Fibroblast of lung (primary cell): ENCODE data around the gene IMMT. TPM values are rescaled to one million over a fixed set of nuclear protein-coding genes. Genes with fewer than 3 reads are reported as not detected.

Experiments used
- DNase-seq, 2 donors: peaks; one replicate each; pipeline versions ENCODE4 v3.0.0 to v3.0.0-alpha.2; 2010; ENCODE audit warnings: low read depth in 2 of 2
- H2AFZ ChIP-seq: 2 replicates; pipeline ENCODE4 v1.5.1; 2012; ENCODE audit warnings: low read length, control low read depth, inconsistent platforms
- H3K27ac ChIP-seq: 2 replicates; pipeline ENCODE4 v1.5.1; 2011; ENCODE audit warnings: low read length, control low read depth; ENCODE audit not compliant: insufficient read depth
- H3K27me3 ChIP-seq: 2 replicates; pipeline ENCODE4 v1.5.1; 2011; ENCODE audit warnings: mild to moderate bottlenecking, low read length; ENCODE audit not compliant: control insufficient read depth, insufficient read depth
- H3K36me3 ChIP-seq: 2 replicates; pipeline ENCODE4 v1.5.1; 2011; ENCODE audit warnings: low read length; ENCODE audit not compliant: control insufficient read depth, insufficient read depth
- H3K4me1 ChIP-seq: 2 replicates; pipeline ENCODE4 v1.5.1; 2011; ENCODE audit warnings: low read length; ENCODE audit not compliant: control insufficient read depth, insufficient read depth; ENCODE audit errors: extremely low read depth
- H3K4me2 ChIP-seq: 2 replicates; pipeline ENCODE4 v1.5.1; 2011; ENCODE audit warnings: low read length, control low read depth; ENCODE audit not compliant: insufficient read depth; ENCODE audit errors: extremely low read depth
- H3K4me3 ChIP-seq, 4 experiments: fragments of 200-600 bp in 1 of 4; sonication (generic) in 1 of 4; replicated peaks in 1 of 4; 2 replicates each; pipeline ENCODE4 v1.5.1; 2011 to 2016; ENCODE audit warnings: low read length in 4 of 4, low read depth in 3 of 4, mild to moderate bottlenecking in 3 of 4, control low read depth in 2 of 4, inconsistent platforms in 1 of 4, mixed read lengths in 1 of 4; ENCODE audit not compliant: insufficient read depth in 1 of 4; ENCODE audit errors: control extremely low read depth in 1 of 4
- H3K79me2 ChIP-seq: 2 replicates; pipeline ENCODE4 v1.5.1; 2012; ENCODE audit warnings: mild to moderate bottlenecking, low read length, inconsistent platforms; ENCODE audit not compliant: control insufficient read depth, insufficient read depth
- H3K9ac ChIP-seq: 2 replicates; pipeline ENCODE4 v1.5.1; 2011; ENCODE audit warnings: mild to moderate bottlenecking, low read length, control low read depth; ENCODE audit not compliant: insufficient read depth
- H3K9me3 ChIP-seq: 2 replicates; pipeline ENCODE4 v1.5.1; 2012; ENCODE audit warnings: low read depth, low read length; ENCODE audit not compliant: control insufficient read depth, insufficient read depth
- H4K20me1 ChIP-seq: 2 replicates; pipeline ENCODE4 v1.5.1; 2011; ENCODE audit warnings: low read length; ENCODE audit not compliant: control insufficient read depth, insufficient read depth; ENCODE audit errors: extremely low read depth
- EZH2 ChIP-seq: IDR thresholded peaks from 2 replicates; pipeline ENCODE4 v1.5.1; 2012; ENCODE audit warnings: low read length, control low read depth, mild to moderate bottlenecking; ENCODE audit errors: missing control alignments
- polyA plus RNA-seq, 2 donors: library from polyadenylated mRNA; depleted of rRNA in 1 of 2; stranded (reverse) in 1 of 2; unstranded in 1 of 2; fragments of >200 nt; gene quantifications; 2 replicates each; pipeline ENCODE4 v1.2.1, GENCODE V29; 2011 to 2012; ENCODE audit warnings: missing spikeins in 1 of 2
- total RNA-seq: library from RNA; depleted of rRNA; stranded (reverse); fragments of >200 nt; gene quantifications from 2 replicates; pipeline ENCODE4 v1.2.1, GENCODE V29; 2014
- TF ChIP-seq, protein P1 (sequence below), 2 donors: IDR thresholded peaks in 1 of 2; conservative IDR thresholded peaks in 1 of 2; 1 replicate in 1 of 2; 2 replicates in 1 of 2; pipeline ENCODE4 v1.5.1; 2011 to 2012; ENCODE audit warnings: low read length in 2 of 2, control low read depth in 1 of 2, inconsistent platforms in 1 of 2, low read depth in 1 of 2, mild to moderate bottlenecking in 1 of 2

The IMMT gene
- total and polyA plus RNA-seq, 2 donors (not counting 1 experiment from before 2014, with no cell fraction given) = 47.1 to 52.7 TPM

DNA sequence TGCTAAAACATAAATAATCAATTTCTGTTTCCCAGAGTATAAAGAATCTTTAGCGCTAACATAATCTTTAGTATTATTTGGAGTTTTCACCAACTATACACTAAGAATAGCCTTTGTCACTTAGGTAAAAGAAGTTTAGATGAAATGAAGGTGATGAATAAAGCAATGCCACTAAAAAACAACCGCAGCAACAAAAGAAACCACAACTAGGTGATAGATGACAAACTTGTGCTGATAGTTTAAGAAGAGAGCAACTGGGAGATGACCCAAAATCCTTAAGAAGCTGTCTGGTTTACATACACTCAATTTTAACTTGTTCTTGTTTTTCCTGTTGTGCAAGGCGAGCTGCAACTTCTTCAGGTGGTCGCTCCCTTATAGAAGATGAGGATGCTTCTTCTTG is 24.8 kb downstream of the IMMT start:
- Histone ChIP-seq H3K9me3 (no peaks in the 10 kb centered on the region), H3K36me3 (peaks cover 2% of the 10 kb centered on the region), H3K4me3 (no peak overlapping the region), H4K20me1 (no peaks in the 10 kb centered on the region), H3K9ac (no peak overlapping the region), H2AFZ (no peak overlapping the region), H3K27ac (no peak overlapping the region), H3K27me3 (no peaks in the 10 kb centered on the region), H3K79me2 (no peaks in the 10 kb centered on the region), H3K4me1 (no peaks in the 10 kb centered on the region), H3K4me2 (no peak overlapping the region)
- TF ChIP-seq EZH2 = no peak
- TF ChIP-seq, protein P1, sequence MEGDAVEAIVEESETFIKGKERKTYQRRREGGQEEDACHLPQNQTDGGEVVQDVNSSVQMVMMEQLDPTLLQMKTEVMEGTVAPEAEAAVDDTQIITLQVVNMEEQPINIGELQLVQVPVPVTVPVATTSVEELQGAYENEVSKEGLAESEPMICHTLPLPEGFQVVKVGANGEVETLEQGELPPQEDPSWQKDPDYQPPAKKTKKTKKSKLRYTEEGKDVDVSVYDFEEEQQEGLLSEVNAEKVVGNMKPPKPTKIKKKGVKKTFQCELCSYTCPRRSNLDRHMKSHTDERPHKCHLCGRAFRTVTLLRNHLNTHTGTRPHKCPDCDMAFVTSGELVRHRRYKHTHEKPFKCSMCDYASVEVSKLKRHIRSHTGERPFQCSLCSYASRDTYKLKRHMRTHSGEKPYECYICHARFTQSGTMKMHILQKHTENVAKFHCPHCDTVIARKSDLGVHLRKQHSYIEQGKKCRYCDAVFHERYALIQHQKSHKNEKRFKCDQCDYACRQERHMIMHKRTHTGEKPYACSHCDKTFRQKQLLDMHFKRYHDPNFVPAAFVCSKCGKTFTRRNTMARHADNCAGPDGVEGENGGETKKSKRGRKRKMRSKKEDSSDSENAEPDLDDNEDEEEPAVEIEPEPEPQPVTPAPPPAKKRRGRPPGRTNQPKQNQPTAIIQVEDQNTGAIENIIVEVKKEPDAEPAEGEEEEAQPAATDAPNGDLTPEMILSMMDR (conservative IDR thresholded peaks at IDR 0.05 in 1 of 2, IDR thresholded peaks at IDR 0.05 in 1 of 2; ENCODE audit: low read depth in 1 of 2, low read length in 2 of 2) = no peak
- DNase-seq = no peak

DNA sequence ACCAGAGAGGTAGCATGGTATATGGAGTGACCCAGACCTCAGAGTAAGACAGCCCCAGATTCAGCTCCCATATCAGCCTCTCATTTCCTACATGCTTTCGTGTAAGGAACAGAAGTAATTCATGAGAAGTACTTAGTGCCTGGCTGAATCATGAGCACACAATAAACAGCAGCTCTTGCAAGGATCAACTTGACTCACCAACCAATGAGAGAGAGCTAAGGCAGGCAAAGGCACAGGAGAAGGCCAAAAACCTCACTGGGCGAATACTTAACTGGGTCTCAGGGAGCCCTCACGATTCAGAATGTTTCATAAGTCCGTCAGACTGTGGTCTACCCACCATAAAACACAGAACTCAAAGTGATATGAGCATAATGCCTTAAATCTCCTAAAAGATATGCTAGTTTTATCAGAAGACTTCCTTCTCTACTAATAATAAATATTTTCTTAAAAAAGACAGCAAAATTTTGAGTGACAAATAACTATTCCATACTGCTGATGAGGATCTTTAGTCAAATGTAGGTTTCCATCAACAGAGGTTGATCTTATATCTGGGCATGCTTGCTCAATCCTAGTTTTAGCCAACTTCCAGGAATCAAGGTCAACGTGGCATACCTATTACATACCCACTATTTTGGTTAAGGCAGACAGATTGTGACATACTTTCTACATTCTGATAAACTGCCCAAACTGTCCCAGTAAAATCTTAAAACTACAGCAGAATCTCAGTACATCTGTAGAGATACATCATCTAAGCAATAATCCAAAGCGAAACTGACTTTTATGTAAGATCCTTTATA is 34.9 kb downstream of the IMMT start:
- Histone ChIP-seq H4K20me1 (no peaks in the 10 kb centered on the region), H3K4me2 (no peak overlapping the region), H3K27me3 (no peaks in the 10 kb centered on the region), H3K9ac (no peak overlapping the region), H3K79me2 (no peaks in the 10 kb centered on the region), H3K9me3 (no peaks in the 10 kb centered on the region), H2AFZ (no peak overlapping the region), H3K36me3 (no peaks in the 10 kb centered on the region), H3K27ac (no peak overlapping the region), H3K4me3 (no peak overlapping the region), H3K4me1 (no peaks in the 10 kb centered on the region)
- DNase-seq = peak in 1 of 2 donors; percentile 27
- TF ChIP-seq, protein P1 (conservative IDR thresholded peaks at IDR 0.05 in 1 of 2, IDR thresholded peaks at IDR 0.05 in 1 of 2; ENCODE audit: low read depth in 1 of 2, low read length in 2 of 2) = no peak
- no peak for TF ChIP-seq EZH2

DNA sequence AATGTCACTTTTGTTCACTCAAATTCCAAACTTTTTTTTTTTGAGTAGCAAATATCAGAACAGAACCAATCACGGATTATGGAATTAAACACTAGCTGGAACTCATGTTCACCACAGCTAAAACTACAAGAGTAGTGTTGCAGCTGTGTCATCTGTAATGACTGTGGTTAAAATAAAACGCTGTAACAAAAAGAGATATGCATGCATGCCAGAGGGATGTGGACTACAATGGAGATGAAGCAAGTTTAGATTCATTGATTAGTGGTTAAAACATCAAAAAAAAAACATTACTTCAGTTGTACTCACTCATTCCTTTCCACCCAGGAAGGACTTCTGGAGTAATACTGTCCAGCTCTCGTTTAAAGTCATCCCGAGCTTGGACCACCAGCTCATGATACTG is 37.0 kb downstream of the IMMT start:
- TF ChIP-seq, protein P1 (conservative IDR thresholded peaks at IDR 0.05 in 1 of 2, IDR thresholded peaks at IDR 0.05 in 1 of 2; ENCODE audit: low read depth in 1 of 2, low read length in 2 of 2) = no peak
- Histone ChIP-seq H3K36me3 (no peaks in the 10 kb centered on the region), H3K79me2 (no peaks in the 10 kb centered on the region), H3K4me2 (no peak overlapping the region), H3K9me3 (no peaks in the 10 kb centered on the region), H3K4me3 (no peak overlapping the region), H3K27me3 (no peaks in the 10 kb centered on the region), H3K4me1 (no peaks in the 10 kb centered on the region), H3K27ac (no peak overlapping the region), H4K20me1 (no peaks in the 10 kb centered on the region), H3K9ac (no peak overlapping the region), H2AFZ (no peak overlapping the region)
- DNase-seq = peak in 1 of 2 donors; percentile 17
